Activated CD8-positive, alpha-beta memory T cell treated with anti-CD3 and anti-CD28 coated beads for 48 hours (primary cell): ENCODE data around the gene PGM5.

Experiments used
- DNase-seq, 3 experiments: peaks; one replicate each; pipeline ENCODE4 v3.0.0-alpha.2; 2020; ENCODE audit warnings: low read depth in 2 of 3, low spot score in 2 of 3

The PGM5 gene

GRCh38 chr9:68577774-68578591 lies 221.6 kb downstream of the PGM5 start:
- DNase-seq, result no peak
